Vagina (tissue), 2 donors: ENCODE results near the gene GPC5. TPM values are rescaled to one million over a fixed set of nuclear protein-coding genes. Genes with fewer than 3 reads are reported as not detected.

Experiments
- DNase-seq, 2 donors: peaks; one replicate each; pipeline ENCODE4 v3.0.0-alpha.2; 2017; ENCODE audit errors: extremely low spot score in 2 of 2
- H3K27ac ChIP-seq: fragments of 200-600 bp; sonication (generic); one replicate; pipeline ENCODE4 v1.5.1; 2019
- H3K27me3 ChIP-seq: fragments of 200-600 bp; sonication (generic); one replicate; pipeline ENCODE4 v1.5.1; 2019
- H3K36me3 ChIP-seq, 2 donors: fragments of 200-600 bp; sonication (generic); one replicate each; pipeline ENCODE4 v1.5.1; 2017 to 2019
- H3K4me1 ChIP-seq: fragments of 200-600 bp; sonication (generic); one replicate; pipeline ENCODE4 v1.5.1; 2019
- H3K4me3 ChIP-seq, 2 donors: fragments of 200-600 bp; sonication (generic); 1 replicate in 1 of 2; 2 replicates in 1 of 2; pipeline ENCODE4 v1.5.1; 2016 to 2019
- H3K9me3 ChIP-seq: fragments of 200-600 bp; sonication (generic); one replicate; pipeline ENCODE4 v1.5.1; 2019
- CTCF ChIP-seq, 3 experiments: fragments of 450-650 bp in 2 of 3; fragments of 200-600 bp in 1 of 3; sonication (generic) in 1 of 3; IDR thresholded peaks; one replicate each; pipeline ENCODE4 v1.5.1; 2017 to 2019; ENCODE audit warnings: antibody characterized with exemption in 3 of 3, mild to moderate bottlenecking in 2 of 3, moderate library complexity in 2 of 3
- POLR2A ChIP-seq, 2 donors: fragments of 450-650 bp; IDR thresholded peaks; one replicate each; pipeline ENCODE4 v1.6.1; 2017; ENCODE audit warnings: antibody characterized with exemption in 2 of 2, mild to moderate bottlenecking in 2 of 2, moderate library complexity in 2 of 2
- POLR2AphosphoS5 ChIP-seq, 2 donors: sonication (generic); formaldehyde crosslinking; IDR thresholded peaks; one replicate each; pipeline ENCODE4 v1.9.0; 2017; ENCODE audit warnings: antibody characterized with exemption in 2 of 2, mild to moderate bottlenecking in 2 of 2, low read depth in 1 of 2; ENCODE audit not compliant: insufficient read depth in 1 of 2
- intact Hi-C: fragments of 100-400 bp; cut with DNase I; formaldehyde crosslinking; loops from one replicate; pipeline ENCODE4 v1.15.1; 2023
- total RNA-seq: library from RNA; depleted of rRNA; stranded (reverse); fragments of >200 nt; gene quantifications from one replicate; pipeline ENCODE4 v1.2.3, GENCODE V29; 2016

Gene GPC5
- total RNA-seq, 1 donor from 2014 or later: 1.7 TPM

- DNase-seq: no peak
- H3K27me3 ChIP-seq: no peaks in the 10 kb centered on the region
- H3K36me3 ChIP-seq: no peaks in the 10 kb centered on the region
- H3K27ac ChIP-seq: no peak overlapping the region
- H3K4me3 ChIP-seq: no peak overlapping the region
- intact Hi-C loops: no loop called here
- H3K4me1 ChIP-seq: no peaks in the 10 kb centered on the region
- no peaks in the 10 kb centered on the region for H3K9me3 ChIP-seq
- TF ChIP-seq POLR2A (IDR thresholded peaks at IDR 0.05): no peak
- TF ChIP-seq POLR2AphosphoS5 (IDR thresholded peaks at IDR 0.05; ENCODE audit: insufficient read depth in 1 of 2, low read depth in 1 of 2): no peak
- TF ChIP-seq CTCF (IDR thresholded peaks at IDR 0.05): no peak
Observed at GRCh38 chr13:91747186-91747585, 348.8 kb downstream of the GPC5 start.

- no peaks in the 10 kb centered on the region for H3K9me3 ChIP-seq
- H3K36me3 ChIP-seq: no peaks in the 10 kb centered on the region
- no peak for DNase-seq
- H3K4me3 ChIP-seq: no peak overlapping the region
- H3K27me3 ChIP-seq: no peaks in the 10 kb centered on the region
- no peaks in the 10 kb centered on the region for H3K4me1 ChIP-seq
- intact Hi-C loops: no loop called here
- TF ChIP-seq CTCF (IDR thresholded peaks at IDR 0.05) (no peak), POLR2A (IDR thresholded peaks at IDR 0.05) (no peak), POLR2AphosphoS5 (IDR thresholded peaks at IDR 0.05; ENCODE audit: insufficient read depth in 1 of 2, low read depth in 1 of 2) (no peak)
- no peak overlapping the region for H3K27ac ChIP-seq
Observed at GRCh38 chr13:91748416-91749089, 350.1 kb downstream of the GPC5 start.

DNA sequence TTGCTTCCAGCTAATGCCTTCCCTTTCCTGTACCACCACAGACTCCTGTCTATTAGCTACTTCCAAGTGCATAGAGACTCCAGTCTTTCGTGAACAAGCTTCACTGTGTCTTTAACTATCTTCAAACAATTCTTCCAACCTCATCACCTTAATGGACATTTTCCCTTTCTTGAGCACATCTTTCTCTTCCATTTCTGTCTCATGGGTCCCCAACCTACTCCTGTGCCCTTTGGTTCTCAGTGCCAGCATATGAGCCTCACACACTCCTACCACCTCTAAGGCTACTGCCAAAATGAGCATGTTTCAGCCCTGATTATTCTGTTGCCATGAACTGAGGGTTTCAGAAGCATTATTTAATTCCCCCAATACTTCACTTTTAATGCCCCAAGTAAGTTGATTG is 360.3 kb downstream of the GPC5 start:
- H3K27me3 ChIP-seq: no peaks in the 10 kb centered on the region
- no peak overlapping the region for H3K27ac ChIP-seq
- H3K9me3 ChIP-seq: no peaks in the 10 kb centered on the region
- no peaks in the 10 kb centered on the region for H3K36me3 ChIP-seq
- H3K4me1 ChIP-seq: no peaks in the 10 kb centered on the region
- TF ChIP-seq POLR2A (IDR thresholded peaks at IDR 0.05) (no peak), CTCF (IDR thresholded peaks at IDR 0.05) (no peak), POLR2AphosphoS5 (IDR thresholded peaks at IDR 0.05; ENCODE audit: insufficient read depth in 1 of 2, low read depth in 1 of 2) (no peak)
- DNase-seq: no peak
- H3K4me3 ChIP-seq: no peak overlapping the region
- intact Hi-C loops: no loop called here

DNA sequence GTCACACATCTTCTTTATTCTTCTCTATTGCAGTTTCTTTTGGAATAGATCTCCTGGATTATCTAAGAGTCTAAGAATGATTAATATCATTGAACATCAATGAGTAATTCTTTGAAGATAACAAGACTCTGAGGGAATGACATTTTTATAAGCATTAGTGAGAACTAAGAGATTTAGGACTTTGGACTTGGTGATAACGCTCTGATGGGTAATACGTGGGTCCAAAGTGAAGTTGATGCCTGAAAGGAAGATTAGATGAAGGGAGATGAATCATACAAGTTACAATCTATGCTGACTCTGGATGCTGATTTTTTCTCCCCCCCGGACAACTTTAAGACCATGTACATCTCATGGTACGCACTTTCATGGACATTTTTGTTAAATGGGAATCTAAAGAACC is 364.5 kb downstream of the GPC5 start:
- no peaks in the 10 kb centered on the region for H3K9me3 ChIP-seq
- no peaks in the 10 kb centered on the region for H3K4me1 ChIP-seq
- intact Hi-C loops: no loop called here
- DNase-seq: no peak
- no peak overlapping the region for H3K4me3 ChIP-seq
- H3K27ac ChIP-seq: no peak overlapping the region
- H3K36me3 ChIP-seq: no peaks in the 10 kb centered on the region
- H3K27me3 ChIP-seq: no peaks in the 10 kb centered on the region
- no peak for TF ChIP-seq CTCF (IDR thresholded peaks at IDR 0.05)
- TF ChIP-seq POLR2A (IDR thresholded peaks at IDR 0.05): no peak
- no peak for TF ChIP-seq POLR2AphosphoS5 (IDR thresholded peaks at IDR 0.05; ENCODE audit: insufficient read depth in 1 of 2, low read depth in 1 of 2)

DNA sequence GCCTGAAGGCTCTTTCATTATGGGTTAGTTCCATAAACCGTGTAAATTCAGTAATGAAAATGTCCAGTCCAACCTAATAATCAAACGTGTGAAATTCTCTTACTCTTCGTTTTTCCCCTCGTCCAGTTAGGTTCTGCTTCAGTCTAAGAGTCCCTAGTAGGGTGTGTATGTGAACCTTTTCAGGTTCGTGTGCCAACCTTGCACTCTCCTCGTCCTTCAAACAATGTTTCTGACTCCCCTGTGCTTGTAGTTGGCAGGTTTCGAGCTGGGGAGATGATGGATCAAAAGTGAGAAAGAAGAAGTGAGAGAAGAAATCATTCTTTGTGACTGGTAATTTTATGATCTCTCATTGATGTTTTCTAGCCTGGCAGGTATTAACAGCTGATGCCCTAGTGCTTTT is 366.1 kb downstream of the GPC5 start:
- Histone ChIP-seq H3K9me3 (no peaks in the 10 kb centered on the region), H3K4me3 (no peak overlapping the region), H3K4me1 (no peaks in the 10 kb centered on the region), H3K27me3 (no peaks in the 10 kb centered on the region), H3K36me3 (no peaks in the 10 kb centered on the region), H3K27ac (no peak overlapping the region)
- TF ChIP-seq CTCF (IDR thresholded peaks at IDR 0.05): no peak
- TF ChIP-seq POLR2A (IDR thresholded peaks at IDR 0.05): no peak
- no peak for TF ChIP-seq POLR2AphosphoS5 (IDR thresholded peaks at IDR 0.05; ENCODE audit: insufficient read depth in 1 of 2, low read depth in 1 of 2)
- no peak for DNase-seq
- intact Hi-C loops: no loop called here
